Activated T-cell treated with anti-CD3 and anti-CD28 coated beads for 24 hours (primary cell): ENCODE results near the gene CHPF2.

Source experiments
- DNase-seq: peaks from one replicate; pipeline ENCODE4 v3.0.0-alpha.2; 2020; ENCODE audit warnings: low read depth

Gene CHPF2

DNA sequence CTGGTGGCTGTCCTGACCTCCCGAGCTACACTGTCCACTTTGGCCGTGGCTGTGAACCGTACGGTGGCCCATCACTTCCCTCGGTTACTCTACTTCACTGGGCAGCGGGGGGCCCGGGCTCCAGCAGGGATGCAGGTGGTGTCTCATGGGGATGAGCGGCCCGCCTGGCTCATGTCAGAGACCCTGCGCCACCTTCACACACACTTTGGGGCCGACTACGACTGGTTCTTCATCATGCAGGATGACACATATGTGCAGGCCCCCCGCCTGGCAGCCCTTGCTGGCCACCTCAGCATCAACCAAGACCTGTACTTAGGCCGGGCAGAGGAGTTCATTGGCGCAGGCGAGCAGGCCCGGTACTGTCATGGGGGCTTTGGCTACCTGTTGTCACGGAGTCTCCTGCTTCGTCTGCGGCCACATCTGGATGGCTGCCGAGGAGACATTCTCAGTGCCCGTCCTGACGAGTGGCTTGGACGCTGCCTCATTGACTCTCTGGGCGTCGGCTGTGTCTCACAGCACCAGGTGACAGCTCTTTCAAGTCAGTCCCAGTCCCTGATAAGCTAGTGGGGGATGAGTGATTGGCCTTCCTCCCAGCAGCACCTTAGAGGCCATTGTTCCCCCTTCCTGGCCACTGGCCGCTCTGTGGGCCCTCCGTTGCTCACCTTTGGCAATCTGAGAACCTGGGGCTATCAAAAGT, 3.0 kb downstream of the CHPF2 start:
- DNase-seq, result no peak

DNA sequence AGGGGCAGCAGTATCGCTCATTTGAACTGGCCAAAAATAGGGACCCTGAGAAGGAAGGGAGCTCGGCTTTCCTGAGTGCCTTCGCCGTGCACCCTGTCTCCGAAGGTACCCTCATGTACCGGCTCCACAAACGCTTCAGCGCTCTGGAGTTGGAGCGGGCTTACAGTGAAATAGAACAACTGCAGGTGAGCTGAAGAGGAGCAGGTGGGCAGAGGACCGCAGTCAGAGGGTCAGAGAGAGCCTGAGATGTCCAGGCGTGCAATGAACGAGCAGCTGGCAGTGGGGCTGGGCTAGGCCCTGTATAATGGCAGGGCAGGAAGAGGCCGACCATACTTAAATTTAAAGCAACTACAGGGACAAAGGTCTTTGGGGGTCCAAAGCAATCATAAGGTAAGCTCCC, 4.1 kb downstream of the CHPF2 start:
- DNase-seq, result no peak

DNA sequence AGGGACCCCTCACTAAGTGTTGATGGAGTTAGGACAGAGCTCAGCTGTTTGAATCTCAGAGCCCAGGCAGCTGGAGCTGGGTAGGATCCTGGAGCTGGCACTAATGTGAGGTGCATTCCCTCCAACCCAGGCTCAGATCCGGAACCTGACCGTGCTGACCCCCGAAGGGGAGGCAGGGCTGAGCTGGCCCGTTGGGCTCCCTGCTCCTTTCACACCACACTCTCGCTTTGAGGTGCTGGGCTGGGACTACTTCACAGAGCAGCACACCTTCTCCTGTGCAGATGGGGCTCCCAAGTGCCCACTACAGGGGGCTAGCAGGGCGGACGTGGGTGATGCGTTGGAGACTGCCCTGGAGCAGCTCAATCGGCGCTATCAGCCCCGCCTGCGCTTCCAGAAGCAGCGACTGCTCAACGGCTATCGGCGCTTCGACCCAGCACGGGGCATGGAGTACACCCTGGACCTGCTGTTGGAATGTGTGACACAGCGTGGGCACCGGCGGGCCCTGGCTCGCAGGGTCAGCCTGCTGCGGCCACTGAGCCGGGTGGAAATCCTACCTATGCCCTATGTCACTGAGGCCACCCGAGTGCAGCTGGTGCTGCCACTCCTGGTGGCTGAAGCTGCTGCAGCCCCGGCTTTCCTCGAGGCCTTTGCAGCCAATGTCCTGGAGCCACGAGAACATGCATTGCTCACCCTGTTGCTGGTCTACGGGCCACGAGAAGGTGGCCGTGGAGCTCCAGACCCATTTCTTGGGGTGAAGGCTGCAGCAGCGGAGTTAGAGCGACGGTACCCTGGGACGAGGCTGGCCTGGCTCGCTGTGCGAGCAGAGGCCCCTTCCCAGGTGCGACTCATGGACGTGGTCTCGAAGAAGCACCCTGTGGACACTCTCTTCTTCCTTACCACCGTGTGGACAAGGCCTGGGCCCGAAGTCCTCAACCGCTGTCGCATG, 5.2 kb downstream of the CHPF2 start:
- no peak for DNase-seq

DNA sequence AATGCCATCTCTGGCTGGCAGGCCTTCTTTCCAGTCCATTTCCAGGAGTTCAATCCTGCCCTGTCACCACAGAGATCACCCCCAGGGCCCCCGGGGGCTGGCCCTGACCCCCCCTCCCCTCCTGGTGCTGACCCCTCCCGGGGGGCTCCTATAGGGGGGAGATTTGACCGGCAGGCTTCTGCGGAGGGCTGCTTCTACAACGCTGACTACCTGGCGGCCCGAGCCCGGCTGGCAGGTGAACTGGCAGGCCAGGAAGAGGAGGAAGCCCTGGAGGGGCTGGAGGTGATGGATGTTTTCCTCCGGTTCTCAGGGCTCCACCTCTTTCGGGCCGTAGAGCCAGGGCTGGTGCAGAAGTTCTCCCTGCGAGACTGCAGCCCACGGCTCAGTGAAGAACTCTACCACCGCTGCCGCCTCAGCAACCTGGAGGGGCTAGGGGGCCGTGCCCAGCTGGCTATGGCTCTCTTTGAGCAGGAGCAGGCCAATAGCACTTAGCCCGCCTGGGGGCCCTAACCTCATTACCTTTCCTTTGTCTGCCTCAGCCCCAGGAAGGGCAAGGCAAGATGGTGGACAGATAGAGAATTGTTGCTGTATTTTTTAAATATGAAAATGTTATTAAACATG, 6.0 kb downstream of the CHPF2 start:
- no peak for DNase-seq

DNA sequence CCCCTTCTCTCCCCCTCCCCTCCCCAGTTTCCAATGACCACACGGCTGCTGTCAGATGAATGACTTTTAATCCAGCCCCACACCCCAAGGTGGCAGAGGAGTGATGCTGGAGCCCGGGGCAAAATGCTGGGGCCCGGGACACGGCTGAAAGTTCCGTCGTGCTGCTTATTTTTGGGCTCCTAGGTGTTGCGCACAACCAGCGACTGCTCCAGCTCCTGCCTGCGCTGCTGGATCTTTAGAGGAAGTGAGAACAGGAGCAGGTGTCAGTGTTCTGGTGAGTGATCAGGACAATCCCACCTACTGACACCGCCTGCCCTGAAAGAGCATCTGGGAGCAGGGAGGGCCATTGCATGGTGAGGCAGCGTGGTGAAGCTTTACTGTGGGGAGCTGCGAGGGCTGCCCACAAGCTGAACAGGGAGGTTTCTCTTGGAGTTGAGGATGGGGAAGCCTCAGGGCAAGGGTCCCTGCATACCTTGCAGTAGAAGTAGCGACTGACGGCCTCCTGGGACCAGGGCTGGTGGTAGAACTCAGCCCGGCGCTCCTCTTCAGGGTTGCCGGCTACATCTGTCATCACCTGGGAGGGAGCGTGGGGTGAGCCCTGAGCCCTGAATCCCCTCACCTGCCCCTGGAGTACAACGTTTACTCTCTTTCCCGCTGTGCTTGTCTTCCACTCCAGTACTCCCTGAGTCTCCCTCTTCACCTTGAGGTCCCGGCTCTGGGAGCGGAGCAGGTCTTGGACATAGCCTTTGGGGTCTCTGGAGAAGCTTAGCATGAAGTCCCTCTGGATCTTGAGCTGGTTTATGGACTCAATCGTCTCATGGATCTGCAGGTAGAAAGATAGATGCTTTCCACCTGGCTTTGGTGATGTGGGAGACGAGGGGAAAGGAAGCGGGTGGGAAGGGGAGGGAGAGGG, 6.9 kb downstream of the CHPF2 start:
- no peak for DNase-seq

DNA sequence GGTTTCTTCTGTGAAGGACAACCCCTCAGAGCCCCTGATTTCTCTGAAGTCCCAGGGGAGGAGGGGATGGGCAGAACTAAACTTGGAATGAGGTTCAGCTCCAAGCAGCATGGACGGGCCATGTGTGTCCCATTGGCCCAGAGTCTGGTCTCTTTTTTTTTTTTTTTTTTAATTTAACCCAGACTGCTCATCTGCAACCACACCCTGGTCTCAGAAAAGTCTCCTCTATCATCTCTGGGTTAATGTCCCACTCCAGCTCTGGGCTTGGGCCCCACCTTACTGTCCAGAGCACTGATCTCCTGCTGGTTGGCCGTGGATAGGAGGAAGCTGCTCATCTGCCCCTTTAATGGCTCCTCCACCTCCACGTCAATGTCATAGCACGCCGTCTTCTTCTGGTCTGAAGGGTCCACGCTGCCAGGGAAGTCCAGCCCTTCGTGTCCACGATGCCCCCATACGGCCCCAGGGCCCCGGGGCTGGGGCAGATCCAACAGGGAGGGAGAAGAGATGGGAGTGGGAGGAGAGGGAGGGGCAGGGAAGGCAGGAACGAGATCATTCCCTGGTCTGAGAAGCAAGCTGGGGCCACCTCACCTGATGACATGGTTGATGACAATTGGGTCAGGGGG, 7.7 kb downstream of the CHPF2 start:
- DNase-seq, result no peak

DNA sequence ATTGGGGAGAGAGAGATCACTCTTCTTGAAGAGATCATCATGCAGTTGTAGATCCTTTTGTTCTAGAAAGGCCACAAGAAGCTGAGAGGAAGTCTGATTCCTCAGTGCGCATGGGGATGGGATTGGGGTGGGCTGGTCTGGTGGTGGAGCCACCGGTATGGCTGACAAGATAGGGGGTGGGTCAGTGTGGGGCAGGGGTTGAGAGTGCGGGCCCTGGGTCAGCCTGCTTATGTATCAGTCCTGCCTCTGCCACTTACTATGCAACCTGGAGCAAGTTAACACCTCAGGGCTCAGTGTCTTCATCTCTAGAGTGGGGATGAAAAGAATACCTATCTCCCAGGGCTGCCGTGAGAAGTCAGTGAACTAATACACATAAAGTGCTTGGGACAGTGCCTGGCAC, 8.3 kb downstream of the CHPF2 start:
- DNase-seq, result no peak

DNA sequence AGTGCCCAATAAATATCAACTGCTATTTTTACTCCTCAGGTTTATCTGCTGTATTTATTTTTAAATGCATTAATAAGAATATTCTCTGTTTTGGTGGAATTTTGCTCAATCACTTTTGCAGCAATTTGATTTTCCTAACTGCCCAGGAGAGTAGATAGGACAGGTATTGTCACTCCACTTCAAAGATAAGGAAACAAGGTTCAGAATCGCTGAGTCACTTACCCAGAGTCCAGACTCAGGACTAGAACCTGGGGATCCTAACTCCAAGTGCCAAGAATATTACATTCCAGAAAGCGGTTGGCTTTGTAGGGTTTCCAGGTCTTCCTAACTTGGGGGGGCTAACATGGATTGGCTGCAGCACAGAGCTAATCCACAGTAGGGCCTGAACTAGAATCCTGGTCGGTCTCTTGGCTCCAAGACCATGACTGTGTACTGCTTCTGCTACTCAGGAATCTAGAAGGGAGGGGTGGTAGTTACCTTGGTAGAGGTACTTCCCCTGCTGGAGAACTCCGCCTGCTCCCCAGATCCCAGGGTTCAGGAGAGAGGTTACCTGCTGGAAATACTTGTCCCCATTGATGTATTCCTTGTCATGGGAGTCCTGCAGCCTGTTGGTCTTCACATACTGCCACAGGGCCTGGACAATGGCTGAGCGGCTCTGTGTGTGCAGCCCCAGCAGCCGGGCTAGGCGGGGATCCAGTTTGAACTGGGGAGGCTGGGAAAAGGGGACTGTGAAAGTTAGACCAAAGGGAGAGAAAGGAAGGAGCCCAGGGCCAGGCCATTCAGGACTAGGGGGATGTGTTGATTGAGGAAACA, 8.9 kb downstream of the CHPF2 start:
- no peak for DNase-seq

DNA sequence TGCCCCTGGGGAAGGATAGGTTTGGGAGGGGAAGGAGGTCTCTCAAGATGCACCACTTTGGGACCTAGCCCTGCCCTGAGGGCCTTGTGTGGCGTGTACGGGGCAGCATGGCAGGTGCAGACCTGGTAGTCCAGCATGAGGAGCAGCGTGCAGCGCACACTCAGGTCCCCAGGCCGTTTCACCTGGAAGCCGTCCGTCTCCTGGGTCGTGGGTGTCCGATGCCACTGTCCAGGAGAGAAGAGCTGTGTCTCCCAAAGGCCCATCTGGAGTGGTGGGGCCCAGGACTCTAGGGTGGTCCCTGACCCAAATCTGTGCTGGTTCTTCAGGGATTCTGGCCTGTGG, 9.4 kb downstream of the CHPF2 start:
- DNase-seq, result no peak

DNA sequence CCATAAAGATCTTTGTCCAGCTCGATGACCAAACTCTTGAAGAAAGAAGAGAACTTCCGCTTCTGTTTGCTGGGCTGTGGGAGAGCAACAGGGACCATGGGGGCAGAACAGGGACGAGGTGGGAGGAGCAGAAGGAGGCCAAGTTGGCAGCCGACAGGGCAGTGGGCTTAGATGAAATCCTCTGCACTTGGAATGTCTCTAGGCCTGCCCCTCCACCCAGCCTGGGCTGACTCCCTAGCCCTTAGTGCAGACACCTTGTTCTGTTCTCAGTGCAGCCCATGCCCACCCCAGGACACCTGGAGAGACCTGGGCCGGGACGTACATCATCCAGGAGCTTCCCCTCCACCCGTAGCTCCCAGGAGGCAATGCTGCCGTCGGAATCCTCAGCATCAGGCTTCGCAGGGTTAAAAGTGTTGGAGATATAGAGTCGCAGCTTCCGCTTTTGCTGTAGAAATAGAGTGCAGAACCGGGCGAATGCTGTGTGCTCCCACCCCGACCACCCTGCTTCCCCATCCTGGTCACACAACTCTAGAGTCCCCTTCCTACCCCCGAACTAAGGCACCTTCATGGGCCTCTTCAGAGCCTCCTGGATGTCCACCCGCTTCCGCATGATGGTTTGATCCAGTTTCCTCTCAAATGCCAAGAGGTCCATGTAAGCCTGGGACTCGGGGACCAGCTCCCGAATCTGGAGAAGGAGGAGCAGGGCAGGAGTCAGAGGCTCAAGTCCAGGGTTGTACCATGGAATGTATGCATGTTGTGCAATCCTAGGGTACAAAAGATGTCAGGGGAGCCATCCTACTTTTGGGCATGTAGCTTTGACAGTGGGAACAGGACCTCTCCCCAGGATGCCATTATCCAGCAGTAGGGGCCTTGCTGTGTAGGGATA, 10.1 kb downstream of the CHPF2 start:
- no peak for DNase-seq

DNA sequence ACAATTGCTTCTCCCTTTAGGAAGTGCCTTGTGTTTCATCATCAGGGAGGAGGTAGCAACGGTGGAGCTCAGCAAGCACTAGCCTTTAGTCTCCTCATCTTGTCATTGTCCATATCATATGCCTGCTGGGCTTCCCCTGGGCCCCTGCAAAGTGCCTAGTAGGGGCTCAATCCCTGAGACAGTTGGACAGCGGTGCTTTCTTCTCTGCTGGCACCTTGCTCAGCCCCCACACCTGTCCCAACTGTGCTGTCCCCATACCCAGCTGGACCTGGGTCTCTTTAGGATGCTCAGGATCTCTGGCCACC, 10.7 kb downstream of the CHPF2 start:
- DNase-seq, result no peak

DNA sequence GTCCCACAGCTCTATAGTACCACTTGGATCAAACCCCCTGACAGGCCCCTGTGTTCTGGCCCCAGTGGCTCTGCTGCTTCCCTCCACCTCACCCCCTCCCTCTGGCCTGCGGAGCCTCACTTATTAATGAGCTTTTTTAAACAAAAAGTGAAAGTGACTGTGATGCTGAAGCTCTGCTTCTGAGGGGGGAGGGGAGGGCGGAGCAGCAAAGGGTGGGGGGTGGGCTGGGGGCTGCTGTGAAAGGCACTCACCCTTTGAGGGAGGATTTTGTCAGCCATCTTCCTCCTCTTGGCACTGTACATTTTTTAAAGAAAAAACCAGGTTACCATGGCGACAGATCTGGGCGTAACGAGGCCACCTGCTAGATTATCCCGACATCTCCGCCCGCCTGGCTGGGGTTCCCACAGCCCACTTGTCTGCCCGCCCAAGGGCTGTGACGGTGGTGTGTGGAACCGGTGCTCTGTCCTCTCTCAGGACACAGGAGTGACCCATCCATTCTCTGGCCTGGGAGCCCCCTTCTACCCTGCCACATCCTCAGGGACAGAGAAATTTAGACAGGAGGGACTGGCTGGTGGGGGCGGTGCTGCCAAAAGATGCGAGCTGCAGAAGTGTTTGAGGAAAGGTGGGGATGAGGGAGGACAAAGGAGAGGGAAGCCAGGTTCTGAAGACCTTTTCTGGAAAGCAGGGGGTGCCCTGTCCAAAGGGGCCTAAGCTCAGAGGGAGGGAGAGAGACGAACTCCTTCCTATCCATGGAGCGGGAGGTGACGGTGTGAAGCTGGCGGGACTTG, 11.3 kb downstream of the CHPF2 start:
- no peak for DNase-seq

DNA sequence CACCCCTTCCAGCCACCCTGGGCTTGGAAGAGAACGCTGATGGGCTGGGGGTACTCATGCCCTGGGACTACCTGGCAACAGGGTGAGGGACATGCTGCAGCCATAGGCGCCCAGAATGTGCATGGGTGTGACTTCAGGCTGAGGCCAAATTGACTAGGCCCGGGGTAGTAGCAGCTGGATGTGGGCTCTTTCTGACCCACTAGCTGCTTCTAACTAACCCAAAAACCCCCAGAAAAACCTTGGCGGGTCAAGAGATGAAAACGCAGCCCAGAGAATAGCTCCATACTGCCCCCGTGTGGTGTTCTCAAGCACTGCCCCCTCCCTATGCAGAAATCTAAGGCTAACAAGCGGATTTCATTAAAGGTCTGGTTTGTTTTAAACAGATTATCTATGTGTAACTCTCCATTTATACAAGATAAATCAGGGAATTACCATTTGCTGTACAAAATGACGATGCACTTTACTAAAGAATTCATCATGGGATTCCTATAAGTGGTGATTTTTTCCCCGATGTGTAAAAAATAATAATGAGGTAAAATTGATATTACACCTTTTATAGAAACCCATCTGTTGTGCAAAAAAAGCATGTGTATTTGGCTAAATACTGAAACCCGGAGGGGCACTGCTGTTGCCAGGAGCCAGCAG, 12.0 kb downstream of the CHPF2 start:
- DNase-seq, result no peak

DNA sequence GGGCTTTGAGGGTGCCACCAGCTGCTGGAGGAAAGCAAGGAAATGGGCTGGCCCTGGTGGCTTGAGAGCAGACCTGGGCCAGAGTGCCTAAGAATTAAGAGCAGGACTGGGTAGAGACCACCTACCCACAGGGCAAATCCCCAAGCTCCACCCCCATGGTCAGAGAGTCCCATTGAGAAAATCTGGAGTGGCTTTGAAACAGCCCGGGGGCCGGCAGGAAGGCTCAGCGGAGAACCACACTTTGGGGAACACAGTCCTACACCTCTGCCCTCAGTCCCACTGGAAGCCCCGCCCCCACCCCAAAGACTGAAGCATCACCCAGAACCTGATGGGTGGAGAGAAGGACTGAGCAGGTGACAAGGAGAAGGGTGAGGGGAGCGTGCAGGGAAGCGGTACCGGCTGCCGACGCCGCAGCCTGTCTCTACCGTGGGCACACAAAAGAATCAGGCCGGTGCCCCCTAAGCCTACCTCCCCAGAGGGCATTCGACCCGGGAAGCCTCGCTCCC, 12.6 kb downstream of the CHPF2 start:
- DNase-seq, result no peak

DNA sequence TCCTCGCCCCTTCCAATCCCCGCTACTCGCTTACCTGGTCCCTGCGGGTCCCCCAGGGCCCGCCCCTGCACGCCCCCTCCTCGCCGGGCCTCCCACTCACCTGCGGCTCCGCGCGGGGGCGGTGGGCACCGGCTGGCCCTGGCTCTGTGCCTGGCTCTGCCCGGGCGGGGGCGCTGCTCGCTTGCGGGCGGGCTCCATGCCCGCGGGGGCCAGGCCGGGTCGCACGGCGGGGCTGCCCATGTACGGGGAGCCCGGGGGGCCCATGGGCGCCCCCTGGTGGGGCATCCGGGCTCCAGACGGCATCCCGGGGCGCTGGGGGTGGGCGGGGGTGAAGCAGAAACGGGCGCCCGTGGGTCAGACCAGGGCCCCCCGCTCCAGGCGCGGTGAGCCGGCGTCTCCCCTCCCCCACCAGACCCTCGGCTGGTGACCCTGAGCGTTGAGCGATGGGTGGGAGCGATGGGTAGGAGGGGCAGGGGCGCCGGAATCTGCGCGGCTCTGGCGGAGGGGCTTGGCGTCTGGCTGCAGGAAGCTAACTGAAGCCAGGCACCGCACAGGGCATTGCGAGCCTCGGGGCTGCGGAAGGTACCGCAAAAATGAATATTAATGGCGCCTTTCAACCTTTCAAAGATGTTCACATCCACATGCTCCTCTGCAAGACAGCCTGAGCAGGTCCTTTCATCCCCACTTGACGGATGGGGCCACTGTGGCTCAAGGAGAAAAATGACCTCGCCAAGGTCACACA, 13.2 kb downstream of the CHPF2 start:
- no peak for DNase-seq

DNA sequence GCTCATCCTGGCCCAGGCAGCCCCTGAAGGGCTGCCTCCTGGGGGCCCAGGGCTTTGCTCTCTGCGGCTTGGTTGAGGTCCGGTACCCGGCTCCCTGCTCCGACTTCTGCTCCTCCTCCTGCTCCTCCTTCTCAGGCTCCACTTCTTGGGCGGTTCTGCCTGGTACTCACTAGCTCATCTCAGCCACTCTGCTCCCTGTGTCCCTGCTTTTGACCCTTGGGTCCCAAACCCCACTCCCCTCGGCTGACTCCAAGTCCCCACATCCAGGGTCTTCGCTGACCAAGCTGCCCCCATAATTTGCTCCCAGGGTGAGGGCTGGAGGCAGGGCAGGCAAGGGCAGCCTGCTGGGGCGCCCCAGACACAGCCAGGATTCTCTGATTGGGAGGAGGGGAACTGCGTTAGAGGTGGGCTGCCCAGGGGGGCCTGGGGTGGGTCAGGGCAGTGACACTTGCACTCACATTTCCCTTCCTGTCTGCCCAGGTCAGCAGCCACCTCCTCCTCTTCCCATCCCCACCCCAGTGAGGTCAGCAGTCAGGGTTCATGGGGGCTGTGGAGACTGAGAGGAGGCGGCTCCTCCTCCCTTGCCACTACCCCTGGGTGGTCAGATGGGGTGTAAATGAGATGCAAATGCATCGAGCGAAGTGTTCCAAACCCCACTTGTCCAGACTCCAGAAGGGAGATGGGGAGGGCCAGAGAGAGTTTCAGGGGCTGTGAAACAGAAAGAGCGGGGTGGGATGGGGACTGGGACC, 14.0 kb downstream of the CHPF2 start:
- DNase-seq, result no peak
